HG02763 (cell line): Measurements from ENCODE around the gene ATP6V1B1.
"Not testable (repeated sequence)": the region's sequence is repeated elsewhere in the genome, so short reads cannot be mapped to it uniquely, and the experiment has no call there.

Experiments
- ATAC-seq: cut with Tn5 transposase; IDR thresholded peaks from one replicate; pipeline ENCODE4 v1.9.1; 2021; ENCODE audit warnings: mild to moderate bottlenecking, moderate library complexity; ENCODE audit not compliant: unreplicated experiment

Gene ATP6V1B1

DNA sequence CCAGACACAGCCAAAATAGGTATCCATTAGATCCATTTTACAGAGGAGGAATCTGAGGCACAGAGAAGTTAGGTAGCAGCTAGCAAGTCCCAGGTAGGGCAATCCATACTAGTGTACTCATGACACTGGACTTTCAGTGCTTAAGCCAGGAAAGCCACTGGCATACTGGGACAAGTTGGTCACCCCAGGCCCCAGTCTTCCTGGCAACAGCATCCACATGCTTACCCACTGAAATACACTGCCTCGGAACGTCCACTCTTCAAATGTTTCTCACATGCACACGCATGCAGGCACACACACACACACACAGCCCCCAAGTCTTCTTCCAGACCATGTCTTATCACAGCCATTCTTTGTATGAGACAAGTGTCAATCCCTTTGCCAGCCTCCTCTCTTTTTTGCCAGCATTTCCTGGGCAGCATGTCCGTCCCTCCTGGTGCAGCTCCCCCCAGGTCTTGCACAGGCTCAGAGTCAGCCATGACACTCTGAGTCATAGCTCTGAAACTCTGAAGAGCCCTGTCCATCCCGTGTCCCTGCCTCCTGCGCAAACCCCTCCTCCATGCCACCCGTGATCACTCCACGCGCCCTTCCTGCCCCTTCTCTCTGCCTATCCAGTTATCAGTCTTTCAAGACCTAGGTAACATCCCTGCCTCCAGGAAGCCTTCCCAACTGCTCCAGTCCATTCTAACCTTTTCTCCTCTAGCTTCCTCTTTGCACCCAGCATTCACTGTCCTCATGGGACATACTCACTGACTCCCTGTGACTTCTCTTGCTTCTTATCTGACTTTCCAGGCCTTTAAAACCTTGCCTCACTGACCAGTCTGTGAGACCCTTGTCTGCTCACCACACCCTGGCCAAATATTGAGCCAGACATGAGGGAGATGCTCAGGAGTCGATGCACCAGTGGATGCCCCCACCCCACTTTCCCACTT, 69.8 kb downstream of the ATP6V1B1 start:
- ATAC-seq, result no peak

DNA sequence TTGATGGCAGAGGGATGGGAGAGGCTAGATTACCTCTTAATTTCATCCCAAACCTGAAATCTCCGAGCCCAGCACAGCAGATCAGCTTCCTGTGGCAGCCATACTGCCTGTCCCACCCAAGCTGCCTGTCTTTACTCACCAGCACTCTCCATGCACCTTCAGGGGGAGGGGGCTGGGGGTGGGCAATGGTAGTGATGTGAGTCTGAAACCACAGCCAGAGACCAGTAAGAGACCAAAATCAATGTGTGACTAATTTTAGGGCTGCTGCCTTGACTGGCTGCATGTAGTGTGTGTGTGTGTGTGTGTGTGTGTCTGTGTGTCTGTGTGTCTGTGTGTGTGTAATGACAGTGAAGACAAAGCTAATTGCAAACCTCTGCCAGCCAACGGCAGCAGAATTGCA, 70.6 kb downstream of the ATP6V1B1 start:
- no peak for ATAC-seq

DNA sequence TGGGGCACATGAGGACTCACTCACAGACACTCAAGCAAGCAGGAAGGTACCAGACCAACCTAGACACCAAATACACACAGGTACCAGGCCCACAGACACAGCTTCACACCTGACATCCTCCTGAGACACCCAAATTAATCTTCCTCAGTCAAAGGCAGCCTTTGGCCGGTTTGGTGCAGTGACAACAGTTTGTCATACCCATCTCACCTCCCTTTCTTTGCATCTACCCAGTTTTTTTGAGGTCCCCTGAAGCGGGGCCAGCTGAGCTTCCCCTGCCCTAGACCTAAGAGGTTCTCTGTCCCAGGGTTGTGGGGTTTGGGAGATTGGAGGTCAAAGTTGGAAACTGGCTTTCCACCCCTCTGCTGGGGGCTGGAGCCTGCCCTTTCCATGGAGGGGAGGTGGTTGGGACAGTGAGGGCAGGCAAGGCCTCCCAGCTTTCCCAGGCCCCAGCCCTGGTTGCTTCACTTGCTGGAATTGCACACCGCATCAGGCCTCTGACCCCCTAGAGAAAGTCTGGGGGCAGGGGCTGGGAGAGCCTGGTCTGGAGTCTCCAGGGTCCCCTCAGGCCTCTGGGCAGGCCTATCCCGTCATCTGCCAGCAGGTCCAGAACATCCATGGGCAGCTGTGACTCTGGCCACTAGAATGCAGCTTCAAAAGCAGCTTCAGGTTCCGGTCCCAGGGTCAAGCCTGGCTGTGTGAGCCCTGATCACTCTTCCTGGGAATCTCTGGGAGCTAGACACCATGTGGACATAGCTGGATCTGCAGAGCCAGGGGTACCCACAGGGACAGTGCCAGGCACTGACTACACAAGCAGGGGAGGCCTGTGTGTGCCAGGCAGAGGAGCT, 71.5 kb downstream of the ATP6V1B1 start:
- ATAC-seq, result no peak

DNA sequence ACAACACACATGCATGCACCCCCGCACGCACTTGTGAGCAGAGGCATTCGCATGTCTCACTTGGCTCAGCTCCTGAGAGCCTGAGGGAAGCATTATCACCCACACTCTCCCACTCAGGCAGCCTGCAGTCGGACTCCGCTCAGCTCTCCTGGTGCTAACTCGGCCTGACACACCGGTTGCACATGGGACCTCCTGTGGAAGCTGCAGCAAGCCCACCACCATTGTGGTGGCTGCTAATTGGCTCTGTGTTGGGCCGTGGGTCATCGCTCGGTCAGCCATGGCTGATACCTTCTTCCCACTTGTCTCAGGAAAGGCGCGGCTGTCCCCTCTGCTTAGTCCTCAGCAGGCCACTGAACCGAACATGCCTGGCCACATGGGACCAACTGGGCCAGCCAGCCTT, 72.6 kb downstream of the ATP6V1B1 start:
- no peak for ATAC-seq

DNA sequence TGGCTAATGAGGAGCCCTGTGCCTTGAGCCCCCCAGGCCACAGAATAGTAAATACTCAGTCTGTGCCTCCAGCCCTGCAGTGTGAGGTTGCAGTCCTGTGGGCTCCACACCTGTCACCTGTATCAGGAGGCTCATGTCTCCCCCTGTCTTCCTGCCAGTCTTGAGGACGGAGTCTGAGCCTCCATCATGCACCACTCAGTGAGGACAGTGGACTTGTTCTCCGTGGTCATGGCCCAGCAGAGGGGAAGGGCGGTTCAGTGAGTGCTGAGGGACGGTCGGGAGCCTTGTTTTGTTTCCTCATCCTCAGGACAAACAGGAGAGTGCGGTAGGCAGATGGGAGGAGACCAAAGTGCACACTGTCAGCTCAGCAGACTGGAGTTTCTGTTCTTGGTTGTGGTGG, 76.1 kb downstream of the ATP6V1B1 start:
- ATAC-seq, result not testable (repeated sequence)
